GM10266 (cell line): ENCODE data around the gene BICRAL.

ENCODE experiments used
- DNase-seq: peaks from one replicate; pipeline ENCODE4 v3.0.0; 2012; ENCODE audit errors: extremely low spot score
- CTCF ChIP-seq: IDR thresholded peaks from 2 replicates; pipeline ENCODE4 v1.5.1; 2012; ENCODE audit warnings: mild to moderate bottlenecking, low read depth; ENCODE audit not compliant: control insufficient read depth, insufficient read depth; ENCODE audit errors: missing control alignments

BICRAL gene

GRCh38 chr6:42745640-42746462 lies 36.0 kb upstream of the BICRAL start, which contains the start of gene TBCC:
TSS of gene TBCC (minus strand) at chr6:42746103. CDS start at chr6:42746073, 30 bp downstream.
- TF ChIP-seq CTCF: no peak
- peak; percentile 98 for DNase-seq

GRCh38 chr6:42746463-42747391 lies 35.1 kb upstream of the BICRAL start:
- DNase-seq: peak; percentile 88
- TF ChIP-seq CTCF: no peak

- no peak for TF ChIP-seq CTCF
- no peak for DNase-seq
Observed at GRCh38 chr6:42748203-42748898, 33.5 kb upstream of the BICRAL start.

DNA sequence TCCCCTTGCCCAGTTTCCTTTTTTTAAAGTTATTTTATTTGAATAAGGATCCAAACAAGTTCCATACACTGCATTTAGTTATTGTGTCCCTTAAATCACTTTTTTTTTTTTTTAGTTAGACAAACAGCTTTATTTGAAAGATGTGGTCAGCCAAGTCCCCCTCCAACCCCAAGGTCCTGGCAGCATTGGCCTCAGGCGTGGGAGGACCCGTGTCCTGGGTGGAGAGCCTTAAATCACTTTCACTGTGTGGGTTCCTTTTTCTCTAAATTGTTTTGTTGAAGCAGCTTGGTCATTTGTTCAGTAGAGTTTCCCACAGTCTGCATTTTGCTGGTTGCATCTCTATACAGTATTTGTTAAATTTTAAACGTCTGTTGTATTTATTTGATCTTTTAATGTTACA lies 30.8 kb upstream of the BICRAL start:
- no peak for TF ChIP-seq CTCF
- no peak for DNase-seq

DNA sequence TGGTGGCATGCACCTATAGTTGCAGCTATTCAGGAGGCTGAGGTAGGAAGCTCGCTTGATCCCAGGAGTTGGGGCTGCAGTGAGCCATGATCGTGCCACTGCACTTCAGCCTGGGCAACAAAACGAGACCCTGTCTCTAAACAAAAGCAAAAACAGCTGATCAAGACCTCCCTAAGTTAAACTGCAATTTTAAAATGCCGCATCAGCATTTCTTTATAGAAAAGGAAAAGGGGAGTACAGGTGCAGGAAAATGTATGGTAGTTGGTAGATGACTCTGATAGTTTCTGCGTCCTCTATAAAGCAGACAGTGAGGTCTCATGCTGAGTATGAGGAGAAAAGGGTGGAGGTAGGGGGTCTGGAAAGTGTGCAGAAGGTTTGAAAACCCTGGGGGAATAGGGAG lies 27.1 kb upstream of the BICRAL start:
- no peak for DNase-seq

DNA sequence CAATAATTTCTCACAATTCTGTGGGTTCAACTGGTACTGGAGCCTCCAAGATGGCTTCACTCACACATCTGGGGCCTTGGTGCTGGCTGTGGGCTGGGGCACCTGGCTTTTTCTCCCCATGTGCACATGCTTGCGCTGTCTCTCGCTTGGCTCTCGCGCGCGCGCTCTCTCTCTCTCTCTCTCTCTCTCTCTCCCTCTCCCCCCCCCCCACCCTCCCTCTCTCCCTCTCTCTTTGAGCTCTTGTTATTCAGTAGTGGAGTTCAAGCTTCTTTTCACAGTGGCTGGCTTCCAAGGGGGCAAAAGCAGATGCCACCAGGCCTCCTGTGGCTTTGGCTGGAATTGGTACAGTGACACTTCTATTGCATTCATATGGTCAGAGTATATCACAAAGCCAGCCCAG lies 25.1 kb upstream of the BICRAL start:
- no peak for TF ChIP-seq CTCF

More for the DNA sequence above, 27.1 kb upstream of the BICRAL start:
- no peak for TF ChIP-seq CTCF

More for the DNA sequence above, 25.1 kb upstream of the BICRAL start:
- no peak for DNase-seq
